ENCODE measurements around the gene ST8SIA3.

Gene ST8SIA3, protein sequence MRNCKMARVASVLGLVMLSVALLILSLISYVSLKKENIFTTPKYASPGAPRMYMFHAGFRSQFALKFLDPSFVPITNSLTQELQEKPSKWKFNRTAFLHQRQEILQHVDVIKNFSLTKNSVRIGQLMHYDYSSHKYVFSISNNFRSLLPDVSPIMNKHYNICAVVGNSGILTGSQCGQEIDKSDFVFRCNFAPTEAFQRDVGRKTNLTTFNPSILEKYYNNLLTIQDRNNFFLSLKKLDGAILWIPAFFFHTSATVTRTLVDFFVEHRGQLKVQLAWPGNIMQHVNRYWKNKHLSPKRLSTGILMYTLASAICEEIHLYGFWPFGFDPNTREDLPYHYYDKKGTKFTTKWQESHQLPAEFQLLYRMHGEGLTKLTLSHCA
- long read RNA-seq = 0 reads

DNA sequence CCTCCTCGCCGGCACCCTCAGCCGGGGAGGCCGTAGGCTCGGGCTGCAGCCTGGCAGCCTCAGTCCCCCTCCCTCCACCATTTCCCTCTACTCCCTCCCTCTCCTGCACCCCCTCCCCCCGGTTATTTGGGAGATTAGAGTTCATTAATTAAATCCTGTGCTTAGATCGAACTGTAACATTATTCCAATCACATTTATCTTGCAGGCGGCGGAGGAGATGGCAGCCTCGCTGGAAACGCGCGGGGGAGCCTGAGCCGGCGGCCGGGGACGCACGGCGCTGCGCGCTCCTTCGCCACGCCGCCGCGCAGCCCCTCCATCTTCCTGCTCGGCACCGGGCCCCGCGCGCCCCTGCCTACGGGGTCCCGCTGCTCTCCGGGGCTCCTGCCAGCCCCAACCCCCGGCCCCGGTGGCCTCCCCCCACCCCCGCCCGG is at the start of gene ST8SIA3:
Gene ST8SIA3 (plus strand): TSS at position 287 of the 431 bp plus-strand sequence. CDS start 290 bp downstream, outside the sequence.
- TF ChIP-seq, protein P1, sequence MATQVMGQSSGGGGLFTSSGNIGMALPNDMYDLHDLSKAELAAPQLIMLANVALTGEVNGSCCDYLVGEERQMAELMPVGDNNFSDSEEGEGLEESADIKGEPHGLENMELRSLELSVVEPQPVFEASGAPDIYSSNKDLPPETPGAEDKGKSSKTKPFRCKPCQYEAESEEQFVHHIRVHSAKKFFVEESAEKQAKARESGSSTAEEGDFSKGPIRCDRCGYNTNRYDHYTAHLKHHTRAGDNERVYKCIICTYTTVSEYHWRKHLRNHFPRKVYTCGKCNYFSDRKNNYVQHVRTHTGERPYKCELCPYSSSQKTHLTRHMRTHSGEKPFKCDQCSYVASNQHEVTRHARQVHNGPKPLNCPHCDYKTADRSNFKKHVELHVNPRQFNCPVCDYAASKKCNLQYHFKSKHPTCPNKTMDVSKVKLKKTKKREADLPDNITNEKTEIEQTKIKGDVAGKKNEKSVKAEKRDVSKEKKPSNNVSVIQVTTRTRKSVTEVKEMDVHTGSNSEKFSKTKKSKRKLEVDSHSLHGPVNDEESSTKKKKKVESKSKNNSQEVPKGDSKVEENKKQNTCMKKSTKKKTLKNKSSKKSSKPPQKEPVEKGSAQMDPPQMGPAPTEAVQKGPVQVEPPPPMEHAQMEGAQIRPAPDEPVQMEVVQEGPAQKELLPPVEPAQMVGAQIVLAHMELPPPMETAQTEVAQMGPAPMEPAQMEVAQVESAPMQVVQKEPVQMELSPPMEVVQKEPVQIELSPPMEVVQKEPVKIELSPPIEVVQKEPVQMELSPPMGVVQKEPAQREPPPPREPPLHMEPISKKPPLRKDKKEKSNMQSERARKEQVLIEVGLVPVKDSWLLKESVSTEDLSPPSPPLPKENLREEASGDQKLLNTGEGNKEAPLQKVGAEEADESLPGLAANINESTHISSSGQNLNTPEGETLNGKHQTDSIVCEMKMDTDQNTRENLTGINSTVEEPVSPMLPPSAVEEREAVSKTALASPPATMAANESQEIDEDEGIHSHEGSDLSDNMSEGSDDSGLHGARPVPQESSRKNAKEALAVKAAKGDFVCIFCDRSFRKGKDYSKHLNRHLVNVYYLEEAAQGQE (IDR thresholded peaks at IDR 0.05; ENCODE audit: insufficient replicate concordance, low read depth) = peak; percentile 15
- no peak for TF ChIP-seq POLR2AphosphoS5 (IDR thresholded peaks at IDR 0.05; ENCODE audit: low read depth)
- TF ChIP-seq, protein P2, sequence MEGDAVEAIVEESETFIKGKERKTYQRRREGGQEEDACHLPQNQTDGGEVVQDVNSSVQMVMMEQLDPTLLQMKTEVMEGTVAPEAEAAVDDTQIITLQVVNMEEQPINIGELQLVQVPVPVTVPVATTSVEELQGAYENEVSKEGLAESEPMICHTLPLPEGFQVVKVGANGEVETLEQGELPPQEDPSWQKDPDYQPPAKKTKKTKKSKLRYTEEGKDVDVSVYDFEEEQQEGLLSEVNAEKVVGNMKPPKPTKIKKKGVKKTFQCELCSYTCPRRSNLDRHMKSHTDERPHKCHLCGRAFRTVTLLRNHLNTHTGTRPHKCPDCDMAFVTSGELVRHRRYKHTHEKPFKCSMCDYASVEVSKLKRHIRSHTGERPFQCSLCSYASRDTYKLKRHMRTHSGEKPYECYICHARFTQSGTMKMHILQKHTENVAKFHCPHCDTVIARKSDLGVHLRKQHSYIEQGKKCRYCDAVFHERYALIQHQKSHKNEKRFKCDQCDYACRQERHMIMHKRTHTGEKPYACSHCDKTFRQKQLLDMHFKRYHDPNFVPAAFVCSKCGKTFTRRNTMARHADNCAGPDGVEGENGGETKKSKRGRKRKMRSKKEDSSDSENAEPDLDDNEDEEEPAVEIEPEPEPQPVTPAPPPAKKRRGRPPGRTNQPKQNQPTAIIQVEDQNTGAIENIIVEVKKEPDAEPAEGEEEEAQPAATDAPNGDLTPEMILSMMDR (IDR thresholded peaks at IDR 0.05; ENCODE audit: insufficient read depth, low read length) = no peak
- no peak for DNase-seq (ENCODE audit: low read depth in 1 of 2, low spot score in 1 of 2)
- Histone ChIP-seq H3K27ac (replicated peaks) (no peak within 1 kb of the TSS), H3K27me3 (ENCODE audit: insufficient read depth, poor library complexity, severe bottlenecking) (peaks cover 59% of the 10 kb centered on the region), H3K4me3 (replicated peaks; ENCODE audit: insufficient read depth, low read length) (no peak within 1 kb of the TSS)

DNA sequence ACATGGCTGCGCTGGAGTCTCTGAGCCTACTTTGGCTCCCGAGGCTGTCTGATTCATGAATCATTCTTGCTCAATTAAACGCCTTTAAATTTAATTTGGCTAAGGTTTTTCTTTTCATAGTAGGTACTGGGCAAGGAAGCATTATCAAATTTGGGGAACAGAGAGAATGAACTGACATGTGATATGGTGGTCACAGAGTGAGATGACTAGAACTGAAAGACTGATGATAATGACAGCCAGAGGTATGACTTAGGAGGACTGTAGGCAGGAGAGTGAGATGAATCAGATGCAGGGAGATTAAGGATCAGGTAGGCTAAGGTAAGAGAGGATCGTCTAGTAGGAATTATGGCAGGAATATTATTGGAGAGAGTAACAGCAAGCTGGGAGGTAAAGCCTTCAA is 40.9 kb upstream of the ST8SIA3 start:
- TF ChIP-seq GABPA (IDR thresholded peaks at IDR 0.05; ENCODE audit: low read depth) (no peak), SPI1 (IDR thresholded peaks at IDR 0.05; ENCODE audit: borderline replicate concordance, low read depth) (no peak), POLR2AphosphoS5 (IDR thresholded peaks at IDR 0.05; ENCODE audit: low read depth) (no peak)
- TF ChIP-seq, protein P1 (IDR thresholded peaks at IDR 0.05; ENCODE audit: insufficient replicate concordance, low read depth) = no peak
- TF ChIP-seq, protein P2 (IDR thresholded peaks at IDR 0.05; ENCODE audit: insufficient read depth, low read length) = no peak
- DNase-seq (ENCODE audit: low read depth in 1 of 2, low spot score in 1 of 2) = no peak
- no peak overlapping the region for H3K4me3 ChIP-seq (replicated peaks; ENCODE audit: insufficient read depth, low read length)
- no peaks in the 10 kb centered on the region for H3K27me3 ChIP-seq (ENCODE audit: insufficient read depth, poor library complexity, severe bottlenecking)
- H3K27ac ChIP-seq (replicated peaks) = no peak overlapping the region

DNA sequence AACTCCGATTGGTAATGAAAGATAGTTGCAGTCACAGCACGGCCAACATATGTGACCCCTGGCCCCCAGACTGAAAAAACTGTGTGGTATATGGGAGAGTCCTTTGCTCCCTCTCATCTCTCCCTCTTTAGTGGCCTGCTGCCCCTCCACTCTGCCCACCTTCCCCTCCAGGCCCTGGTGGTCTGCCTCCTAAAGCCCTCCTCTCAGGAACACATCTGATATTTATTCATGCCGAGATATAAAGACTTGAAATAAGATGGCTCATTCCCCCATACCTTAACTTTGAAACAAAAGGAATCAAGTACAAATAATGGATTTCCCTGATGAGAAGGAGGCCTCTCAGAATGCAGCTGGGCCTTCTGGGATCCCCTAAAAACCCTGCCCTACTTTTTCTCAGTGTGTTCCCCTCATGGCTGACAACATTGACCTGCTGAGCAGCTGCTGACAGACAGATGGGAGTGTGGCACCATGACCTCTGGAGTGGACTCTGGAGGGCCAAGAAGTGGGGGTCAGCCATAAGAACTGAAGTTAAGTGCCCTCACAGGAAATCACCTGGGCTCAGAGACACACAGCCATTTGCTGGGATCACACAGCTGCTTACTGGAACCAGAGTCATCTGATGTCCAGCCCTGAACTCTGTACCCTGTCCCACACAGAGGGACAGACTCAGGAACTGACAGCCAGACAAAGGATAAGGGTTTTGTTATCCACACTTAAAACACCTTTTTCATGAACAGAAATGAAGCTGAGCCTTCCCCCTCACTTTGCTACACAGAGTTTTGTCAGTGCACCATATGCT is 39.8 kb upstream of the ST8SIA3 start:
- H3K4me3 ChIP-seq (replicated peaks; ENCODE audit: insufficient read depth, low read length) = no peak overlapping the region
- no peak for DNase-seq (ENCODE audit: low read depth in 1 of 2, low spot score in 1 of 2)
- no peak overlapping the region for H3K27ac ChIP-seq (replicated peaks)
- no peak for TF ChIP-seq SPI1 (IDR thresholded peaks at IDR 0.05; ENCODE audit: borderline replicate concordance, low read depth)
- TF ChIP-seq, protein P1 (IDR thresholded peaks at IDR 0.05; ENCODE audit: insufficient replicate concordance, low read depth) = no peak
- TF ChIP-seq GABPA (IDR thresholded peaks at IDR 0.05; ENCODE audit: low read depth) = no peak
- TF ChIP-seq, protein P2 (IDR thresholded peaks at IDR 0.05; ENCODE audit: insufficient read depth, low read length) = no peak
- TF ChIP-seq POLR2AphosphoS5 (IDR thresholded peaks at IDR 0.05; ENCODE audit: low read depth) = no peak
- no peaks in the 10 kb centered on the region for H3K27me3 ChIP-seq (ENCODE audit: insufficient read depth, poor library complexity, severe bottlenecking)
